Astrocyte of the cerebellum (primary cell): ENCODE data around the gene SHANK2.

ENCODE experiments used
- DNase-seq: peaks from one replicate; pipeline ENCODE4 v3.0.0-alpha.2; 2011; ENCODE audit warnings: low read depth
- H3K4me3 ChIP-seq: 2 replicates; pipeline ENCODE4 v1.5.1; 2011; ENCODE audit warnings: mild to moderate bottlenecking, low read depth, low read length, moderate library complexity
- in situ Hi-C: cut with HindIII; loops from 2 replicates; pipeline ENCODE4 v1.10.0; 2017; ENCODE audit warnings: low sequenced_read_pairs
- TF ChIP-seq, protein P1 (sequence below): IDR thresholded peaks from 2 replicates; pipeline ENCODE4 v1.5.1; 2012; ENCODE audit warnings: low read length, low read depth, moderate library complexity, mild to moderate bottlenecking; ENCODE audit errors: missing control alignments

Gene SHANK2

DNA sequence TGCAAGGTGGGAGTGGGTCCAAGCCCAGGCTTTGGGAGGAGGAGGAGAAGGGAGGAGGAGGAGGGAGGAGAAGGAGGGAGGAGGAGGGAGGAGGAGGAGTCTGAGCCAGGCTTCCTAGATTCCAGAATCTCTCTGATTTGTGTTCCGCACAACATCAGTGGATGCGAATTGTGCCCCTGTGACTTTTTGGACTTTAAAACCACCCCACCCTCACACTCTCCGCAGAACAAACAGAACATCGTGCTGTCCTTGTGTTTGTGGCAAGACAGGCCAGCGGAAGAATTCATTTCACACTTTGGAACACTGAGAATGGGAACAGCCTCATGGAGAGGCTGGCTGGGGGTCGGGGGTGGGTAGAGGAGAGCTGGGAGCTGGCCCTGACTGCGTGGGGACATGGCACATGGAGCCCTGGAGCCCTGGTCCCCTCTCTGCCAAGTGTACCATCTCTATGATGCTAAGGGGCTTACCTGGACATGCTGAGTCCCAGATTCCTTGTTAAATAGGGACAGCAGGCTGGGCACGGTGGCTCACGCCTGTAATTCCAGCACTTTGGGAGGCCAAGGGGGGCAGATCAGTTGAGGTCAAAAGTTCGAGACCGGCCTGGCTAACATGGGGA is 16.4 kb upstream of the SHANK2 start:
- TF ChIP-seq, protein P1, sequence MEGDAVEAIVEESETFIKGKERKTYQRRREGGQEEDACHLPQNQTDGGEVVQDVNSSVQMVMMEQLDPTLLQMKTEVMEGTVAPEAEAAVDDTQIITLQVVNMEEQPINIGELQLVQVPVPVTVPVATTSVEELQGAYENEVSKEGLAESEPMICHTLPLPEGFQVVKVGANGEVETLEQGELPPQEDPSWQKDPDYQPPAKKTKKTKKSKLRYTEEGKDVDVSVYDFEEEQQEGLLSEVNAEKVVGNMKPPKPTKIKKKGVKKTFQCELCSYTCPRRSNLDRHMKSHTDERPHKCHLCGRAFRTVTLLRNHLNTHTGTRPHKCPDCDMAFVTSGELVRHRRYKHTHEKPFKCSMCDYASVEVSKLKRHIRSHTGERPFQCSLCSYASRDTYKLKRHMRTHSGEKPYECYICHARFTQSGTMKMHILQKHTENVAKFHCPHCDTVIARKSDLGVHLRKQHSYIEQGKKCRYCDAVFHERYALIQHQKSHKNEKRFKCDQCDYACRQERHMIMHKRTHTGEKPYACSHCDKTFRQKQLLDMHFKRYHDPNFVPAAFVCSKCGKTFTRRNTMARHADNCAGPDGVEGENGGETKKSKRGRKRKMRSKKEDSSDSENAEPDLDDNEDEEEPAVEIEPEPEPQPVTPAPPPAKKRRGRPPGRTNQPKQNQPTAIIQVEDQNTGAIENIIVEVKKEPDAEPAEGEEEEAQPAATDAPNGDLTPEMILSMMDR: no peak
- in situ Hi-C loops: no loop called here
- no peak overlapping the region for H3K4me3 ChIP-seq
- DNase-seq: no peak

DNA sequence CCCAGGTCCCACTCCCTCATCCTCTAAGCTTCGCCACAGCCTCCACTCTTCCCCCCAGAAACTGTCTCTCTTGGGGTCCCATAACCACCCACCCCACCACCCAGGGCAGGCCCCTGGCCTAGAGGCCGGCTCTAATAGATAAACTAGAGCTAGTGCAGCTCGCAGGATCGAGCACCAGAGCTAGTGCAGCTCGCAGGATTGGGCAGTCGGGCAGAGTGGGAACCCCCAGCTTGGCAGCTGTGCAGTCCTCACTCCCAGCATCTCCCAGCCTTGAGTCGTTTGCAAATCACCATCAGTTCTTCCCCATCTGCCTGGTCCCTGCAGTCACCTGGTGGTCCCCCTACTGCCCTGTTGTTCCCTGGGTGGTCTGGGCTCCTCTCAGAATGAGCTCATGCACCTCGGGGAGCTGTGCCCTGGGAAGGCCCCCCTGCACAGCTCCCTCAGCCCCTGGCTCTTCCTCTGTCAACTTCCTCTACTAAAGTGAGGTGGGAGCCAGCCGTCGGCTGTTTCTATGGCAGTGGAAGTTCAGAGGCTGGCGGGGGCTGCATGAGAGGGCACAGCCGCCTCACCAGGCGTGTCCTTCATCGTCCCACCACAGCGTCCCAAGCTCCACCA is 15.5 kb upstream of the SHANK2 start:
- no peak for DNase-seq
- in situ Hi-C loops: no loop called here
- no peak overlapping the region for H3K4me3 ChIP-seq
- TF ChIP-seq, protein P1: no peak

DNA sequence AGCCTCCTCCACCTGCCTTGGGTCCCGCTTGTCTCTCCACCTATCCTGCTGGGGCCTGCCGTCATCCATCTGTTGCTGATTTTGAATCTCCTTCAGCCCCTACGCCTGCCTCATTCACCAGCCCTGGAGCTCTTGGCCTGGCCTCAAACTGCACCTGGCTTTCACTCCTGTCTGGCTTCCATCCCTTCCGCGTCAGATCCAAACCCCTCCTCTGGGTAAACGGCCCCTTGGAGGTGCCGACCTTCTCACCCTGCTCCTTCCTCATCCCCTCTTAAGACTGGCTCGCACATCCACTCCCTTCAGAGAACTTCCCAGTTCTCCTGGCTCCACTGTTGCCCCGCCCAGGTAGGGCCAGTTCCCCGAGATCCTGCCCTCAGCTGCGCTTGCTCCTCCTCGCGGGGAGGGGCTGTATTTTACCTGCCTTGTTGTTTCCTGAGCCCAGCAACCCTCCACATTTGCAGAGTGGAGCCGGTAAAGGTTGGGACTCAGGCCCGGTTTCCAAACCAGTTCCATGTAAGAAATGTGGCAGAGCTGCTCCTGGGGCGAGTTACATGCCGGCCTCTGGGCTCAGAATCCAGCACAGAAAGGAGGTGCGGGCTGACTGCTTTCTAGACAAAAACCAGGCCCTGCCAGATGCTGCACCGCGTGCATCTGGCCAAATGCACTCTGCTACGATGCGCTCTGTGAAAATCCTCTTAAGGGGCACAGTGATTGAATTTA is 13.9 kb upstream of the SHANK2 start:
- H3K4me3 ChIP-seq: no peak overlapping the region
- no peak for DNase-seq
- in situ Hi-C loops: no loop called here
- TF ChIP-seq, protein P1: no peak

- in situ Hi-C loops: no loop called here
- TF ChIP-seq, protein P1: no peak
- DNase-seq: no peak
- H3K4me3 ChIP-seq: no peak overlapping the region
Observed at GRCh38 chr11:71265559-71266092, 13.2 kb upstream of the SHANK2 start.

DNA sequence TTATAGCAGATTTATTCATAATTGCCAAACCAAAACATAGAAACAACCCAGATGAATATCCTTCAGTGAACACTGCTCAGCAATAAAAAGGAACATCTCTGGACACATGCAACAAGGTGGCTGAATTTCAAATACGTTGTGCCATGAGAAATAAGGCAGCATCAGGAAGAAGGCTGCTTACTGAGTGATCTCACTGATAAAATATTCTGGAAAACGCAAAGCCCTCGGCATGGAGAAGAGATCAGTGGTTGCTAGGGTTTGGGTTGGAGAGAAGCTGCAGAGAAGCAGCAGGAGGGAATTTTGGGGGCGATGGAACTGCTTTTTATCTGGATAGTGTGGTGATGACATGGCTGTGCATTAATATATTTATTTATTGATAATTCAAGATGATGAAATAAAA is 11.0 kb upstream of the SHANK2 start:
- no peak for DNase-seq
- H3K4me3 ChIP-seq: no peak overlapping the region
- in situ Hi-C loops: no loop called here
- TF ChIP-seq, protein P1: no peak

- no peak for DNase-seq
- no peak overlapping the region for H3K4me3 ChIP-seq
- in situ Hi-C loops: no loop called here
- TF ChIP-seq, protein P1: no peak
Observed at GRCh38 chr11:71255800-71256479, 3.6 kb upstream of the SHANK2 start.
